Suprapubic skin (tissue), 4 donors: ENCODE measurements around the gene ICAM1. TPM values are rescaled to one million over a fixed set of nuclear protein-coding genes. Genes with fewer than 3 reads are reported as not detected.

Experiments used
- DNase-seq, 2 donors: peaks; one replicate each; pipeline ENCODE4 v3.0.0-alpha.2; 2019; ENCODE audit warnings: low spot score in 2 of 2
- H3K27ac ChIP-seq: fragments of 200-600 bp; sonication (generic); one replicate; pipeline ENCODE4 v1.5.1; 2019
- H3K27me3 ChIP-seq: fragments of 200-600 bp; sonication (generic); one replicate; pipeline ENCODE4 v1.5.1; 2019
- H3K36me3 ChIP-seq: fragments of 200-600 bp; sonication (generic); one replicate; pipeline ENCODE4 v1.5.1; 2019
- H3K4me1 ChIP-seq: fragments of 200-600 bp; sonication (generic); one replicate; pipeline ENCODE4 v1.5.1; 2019
- H3K4me3 ChIP-seq: fragments of 200-600 bp; sonication (generic); one replicate; pipeline ENCODE4 v1.5.1; 2019; ENCODE audit warnings: mild to moderate bottlenecking
- H3K9me3 ChIP-seq: fragments of 200-600 bp; sonication (generic); one replicate; pipeline ENCODE4 v1.5.1; 2019
- CTCF ChIP-seq, 2 donors: fragments of 200-600 bp in 1 of 2; fragments of 450-650 bp in 1 of 2; sonication (generic) in 1 of 2; IDR thresholded peaks; one replicate each; pipeline ENCODE4 v1.5.1; 2016 to 2019; ENCODE audit warnings: antibody characterized with exemption in 2 of 2, mild to moderate bottlenecking in 1 of 2, moderate library complexity in 1 of 2
- EP300 ChIP-seq: sonication (generic); formaldehyde crosslinking; IDR thresholded peaks from one replicate; pipeline ENCODE4 v1.6.1; 2017; ENCODE audit warnings: antibody characterized with exemption
- POLR2A ChIP-seq, 2 donors: fragments of 450-650 bp; IDR thresholded peaks; one replicate each; pipeline ENCODE4 v1.6.1; 2017; ENCODE audit warnings: antibody characterized with exemption in 2 of 2, mild to moderate bottlenecking in 2 of 2, moderate library complexity in 2 of 2
- POLR2AphosphoS5 ChIP-seq, 3 donors: sonication (generic); formaldehyde crosslinking; IDR thresholded peaks; one replicate each; pipeline ENCODE4 v1.6.1; 2017; ENCODE audit warnings: antibody characterized with exemption in 3 of 3
- WGBS: methylation state at CpG from one replicate; pipeline ENCODE4 v1.1.5; 2018; 5-methylcytosine and 5-hydroxymethylcytosine counted together
- total RNA-seq, 4 donors: library from RNA; depleted of rRNA; stranded (reverse); fragments of >200 nt; gene quantifications; one replicate each; pipeline ENCODE4 v1.1.0, GENCODE V29; 2016

The ICAM1 gene
- total RNA-seq, 4 donors from 2014 or later: 9.1 to 11.1 (median 9.6) TPM

GRCh38 chr19:10256970-10257615, 13.8 kb upstream of the ICAM1 start:
- DNase-seq: no peak
- Histone ChIP-seq H3K4me1 (peaks cover 29% of the 10 kb centered on the region), H3K27ac (no peak overlapping the region), H3K4me3 (no peak overlapping the region), H3K27me3 (no peaks in the 10 kb centered on the region), H3K9me3 (no peaks in the 10 kb centered on the region), H3K36me3 (peaks cover 60% of the 10 kb centered on the region)
- WGBS: 89% methylated on average over 9 of the region's 9 CpGs
- no peak for TF ChIP-seq CTCF (IDR thresholded peaks at IDR 0.05)
- TF ChIP-seq POLR2AphosphoS5 (IDR thresholded peaks at IDR 0.05): no peak
- no peak for TF ChIP-seq POLR2A (IDR thresholded peaks at IDR 0.05)
- TF ChIP-seq EP300: no peak

- Histone ChIP-seq H3K36me3 (peaks cover 60% of the 10 kb centered on the region), H3K4me1 (peaks cover 20% of the 10 kb centered on the region), H3K27ac (no peak overlapping the region), H3K4me3 (no peak overlapping the region), H3K9me3 (no peaks in the 10 kb centered on the region), H3K27me3 (no peaks in the 10 kb centered on the region)
- TF ChIP-seq POLR2A (IDR thresholded peaks at IDR 0.05): no peak
- TF ChIP-seq EP300: no peak
- no peak for TF ChIP-seq POLR2AphosphoS5 (IDR thresholded peaks at IDR 0.05)
- TF ChIP-seq CTCF (IDR thresholded peaks at IDR 0.05): no peak
- WGBS: 87% methylated on average over 7 of the region's 18 CpGs
- no peak for DNase-seq
These were observed 12.7 kb upstream of the ICAM1 start for GRCh38 chr19:10258080-10258710.

GRCh38 chr19:10259162-10259905, 11.6 kb upstream of the ICAM1 start:
- 41% methylated on average over 17 of the region's 32 CpGs for WGBS
- H3K27ac ChIP-seq: peak overlapping the region; percentile 38
- DNase-seq: peak; percentile 90 to 95
- peaks cover 16% of the 10 kb centered on the region for H3K4me1 ChIP-seq
- H3K9me3 ChIP-seq: no peaks in the 10 kb centered on the region
- TF ChIP-seq CTCF (IDR thresholded peaks at IDR 0.05) (peak; percentile 59 to 63), EP300 (no peak), POLR2AphosphoS5 (IDR thresholded peaks at IDR 0.05) (no peak)
- H3K4me3 ChIP-seq: no peak overlapping the region
- peaks cover 51% of the 10 kb centered on the region for H3K36me3 ChIP-seq
- H3K27me3 ChIP-seq: no peaks in the 10 kb centered on the region

GRCh38 chr19:10260141-10260584, 10.8 kb upstream of the ICAM1 start:
- Histone ChIP-seq H3K36me3 (peaks cover 43% of the 10 kb centered on the region), H3K4me1 (peaks cover 16% of the 10 kb centered on the region), H3K27me3 (no peaks in the 10 kb centered on the region), H3K27ac (no peak overlapping the region), H3K4me3 (no peak overlapping the region), H3K9me3 (no peaks in the 10 kb centered on the region)
- WGBS: 32% methylated on average over 7 of the region's 8 CpGs
- TF ChIP-seq POLR2AphosphoS5 (IDR thresholded peaks at IDR 0.05): no peak
- TF ChIP-seq POLR2A (IDR thresholded peaks at IDR 0.05): no peak
- no peak for TF ChIP-seq EP300
- no peak for TF ChIP-seq CTCF (IDR thresholded peaks at IDR 0.05)
- no peak for DNase-seq

GRCh38 chr19:10262771-10263170, 8.1 kb upstream of the ICAM1 start:
- Histone ChIP-seq H3K4me1 (peaks cover 16% of the 10 kb centered on the region), H3K36me3 (peaks cover 18% of the 10 kb centered on the region), H3K27ac (no peak overlapping the region), H3K27me3 (no peaks in the 10 kb centered on the region), H3K9me3 (no peaks in the 10 kb centered on the region), H3K4me3 (no peak overlapping the region)
- no peak for DNase-seq
- 83% methylated on average over 7 of the region's 7 CpGs for WGBS
- TF ChIP-seq POLR2AphosphoS5 (IDR thresholded peaks at IDR 0.05): no peak
- TF ChIP-seq POLR2A (IDR thresholded peaks at IDR 0.05): no peak
- TF ChIP-seq CTCF (IDR thresholded peaks at IDR 0.05): no peak
- no peak for TF ChIP-seq EP300
